MM.1S (cell line): ENCODE measurements around the gene PATL2.

Experiments used
- EZH2 ChIP-seq: fragments of 300-600 bp; sonication (generic); optimal IDR thresholded peaks from 2 replicates; pipeline ENCODE3; 2017; ENCODE audit warnings: low read depth, mild to moderate bottlenecking, antibody characterized with exemption, low read length, mixed read lengths
- TF ChIP-seq, protein P1 (sequence below): fragments of 300-600 bp; sonication (generic); IDR thresholded peaks from 2 replicates; pipeline ENCODE4 v1.5.1; 2016; ENCODE audit warnings: antibody characterized with exemption, low read length, mixed read lengths

DNA sequence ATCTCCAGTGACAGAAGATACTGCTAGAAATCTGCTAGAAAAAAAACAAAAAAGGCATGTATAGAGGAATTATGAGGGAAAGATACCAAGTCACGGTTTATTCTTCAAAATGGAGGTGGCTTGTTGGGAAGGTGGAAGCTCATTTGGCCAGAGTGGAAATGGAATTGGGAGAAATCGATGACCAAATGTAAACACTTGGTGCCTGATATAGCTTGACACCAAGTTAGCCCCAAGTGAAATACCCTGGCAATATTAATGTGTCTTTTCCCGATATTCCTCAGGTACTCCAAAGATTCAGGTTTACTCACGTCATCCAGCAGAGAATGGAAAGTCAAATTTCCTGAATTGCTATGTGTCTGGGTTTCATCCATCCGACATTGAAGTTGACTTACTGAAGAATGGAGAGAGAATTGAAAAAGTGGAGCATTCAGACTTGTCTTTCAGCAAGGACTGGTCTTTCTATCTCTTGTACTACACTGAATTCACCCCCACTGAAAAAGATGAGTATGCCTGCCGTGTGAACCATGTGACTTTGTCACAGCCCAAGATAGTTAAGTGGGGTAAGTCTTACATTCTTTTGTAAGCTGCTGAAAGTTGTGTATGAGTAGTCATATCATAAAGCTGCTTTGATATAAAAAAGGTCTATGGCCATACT is 4.1 kb upstream of the PATL2 start:
- TF ChIP-seq, protein P1, sequence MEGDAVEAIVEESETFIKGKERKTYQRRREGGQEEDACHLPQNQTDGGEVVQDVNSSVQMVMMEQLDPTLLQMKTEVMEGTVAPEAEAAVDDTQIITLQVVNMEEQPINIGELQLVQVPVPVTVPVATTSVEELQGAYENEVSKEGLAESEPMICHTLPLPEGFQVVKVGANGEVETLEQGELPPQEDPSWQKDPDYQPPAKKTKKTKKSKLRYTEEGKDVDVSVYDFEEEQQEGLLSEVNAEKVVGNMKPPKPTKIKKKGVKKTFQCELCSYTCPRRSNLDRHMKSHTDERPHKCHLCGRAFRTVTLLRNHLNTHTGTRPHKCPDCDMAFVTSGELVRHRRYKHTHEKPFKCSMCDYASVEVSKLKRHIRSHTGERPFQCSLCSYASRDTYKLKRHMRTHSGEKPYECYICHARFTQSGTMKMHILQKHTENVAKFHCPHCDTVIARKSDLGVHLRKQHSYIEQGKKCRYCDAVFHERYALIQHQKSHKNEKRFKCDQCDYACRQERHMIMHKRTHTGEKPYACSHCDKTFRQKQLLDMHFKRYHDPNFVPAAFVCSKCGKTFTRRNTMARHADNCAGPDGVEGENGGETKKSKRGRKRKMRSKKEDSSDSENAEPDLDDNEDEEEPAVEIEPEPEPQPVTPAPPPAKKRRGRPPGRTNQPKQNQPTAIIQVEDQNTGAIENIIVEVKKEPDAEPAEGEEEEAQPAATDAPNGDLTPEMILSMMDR, result no peak
- TF ChIP-seq EZH2, result no peak
